Articular chondrocyte of knee joint (primary cell): ENCODE data around the gene CNTN5. TPM values are rescaled to one million over a fixed set of nuclear protein-coding genes. Genes with fewer than 3 reads are reported as not detected.

Experiments used
- total RNA-seq: library from RNA; depleted of rRNA; stranded (reverse); fragments of >200 nt; gene quantifications from 2 replicates; pipeline ENCODE4 v1.2.3, GENCODE V29; 2012

Gene CNTN5
- not detected in 2 replicates for total RNA-seq

GRCh38 chr11:99020352-99021225 lies at the start of gene CNTN5:
CNTN5 (plus strand) TSS chr11:99020949.

